Testis (tissue), 2 donors: ENCODE measurements around the gene WSB1.

ENCODE experiments used
- POLR2A ChIP-seq: fragments of 450-650 bp; IDR thresholded peaks from one replicate; pipeline ENCODE4 v1.6.1; 2017; ENCODE audit warnings: antibody characterized with exemption, mild to moderate bottlenecking, moderate library complexity
- TF ChIP-seq, protein P1 (sequence below), 3 experiments: fragments of 450-650 bp in 2 of 3; fragments of 200-600 bp in 1 of 3; sonication (generic) in 1 of 3; IDR thresholded peaks; one replicate each; pipeline ENCODE4 v1.5.1; 2016 to 2019; ENCODE audit warnings: antibody characterized with exemption in 3 of 3, mild to moderate bottlenecking in 2 of 3, moderate library complexity in 1 of 3

DNA sequence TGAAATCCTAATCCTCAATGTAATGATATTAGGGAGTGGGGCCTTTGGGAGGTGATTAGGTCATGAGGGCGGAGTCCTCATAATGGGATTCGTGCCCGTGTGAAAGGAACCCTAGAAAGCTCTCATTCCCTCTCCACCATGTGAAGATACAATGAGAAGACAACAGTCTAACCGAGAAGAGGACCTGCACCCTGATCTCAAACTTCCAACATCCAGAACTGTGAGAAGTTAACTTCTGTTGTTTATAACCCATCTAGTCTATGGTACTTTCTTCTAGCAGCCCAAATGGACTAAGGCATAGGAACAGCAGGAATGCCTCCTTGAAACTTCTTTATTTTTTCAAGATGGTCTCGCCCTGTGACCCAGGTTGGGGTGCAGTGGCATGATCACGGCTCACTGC is 24.7 kb downstream of the WSB1 start:
- TF ChIP-seq, protein P1, sequence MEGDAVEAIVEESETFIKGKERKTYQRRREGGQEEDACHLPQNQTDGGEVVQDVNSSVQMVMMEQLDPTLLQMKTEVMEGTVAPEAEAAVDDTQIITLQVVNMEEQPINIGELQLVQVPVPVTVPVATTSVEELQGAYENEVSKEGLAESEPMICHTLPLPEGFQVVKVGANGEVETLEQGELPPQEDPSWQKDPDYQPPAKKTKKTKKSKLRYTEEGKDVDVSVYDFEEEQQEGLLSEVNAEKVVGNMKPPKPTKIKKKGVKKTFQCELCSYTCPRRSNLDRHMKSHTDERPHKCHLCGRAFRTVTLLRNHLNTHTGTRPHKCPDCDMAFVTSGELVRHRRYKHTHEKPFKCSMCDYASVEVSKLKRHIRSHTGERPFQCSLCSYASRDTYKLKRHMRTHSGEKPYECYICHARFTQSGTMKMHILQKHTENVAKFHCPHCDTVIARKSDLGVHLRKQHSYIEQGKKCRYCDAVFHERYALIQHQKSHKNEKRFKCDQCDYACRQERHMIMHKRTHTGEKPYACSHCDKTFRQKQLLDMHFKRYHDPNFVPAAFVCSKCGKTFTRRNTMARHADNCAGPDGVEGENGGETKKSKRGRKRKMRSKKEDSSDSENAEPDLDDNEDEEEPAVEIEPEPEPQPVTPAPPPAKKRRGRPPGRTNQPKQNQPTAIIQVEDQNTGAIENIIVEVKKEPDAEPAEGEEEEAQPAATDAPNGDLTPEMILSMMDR (IDR thresholded peaks at IDR 0.05): no peak
- no peak for TF ChIP-seq POLR2A
